ENCODE measurements around the gene PLXNC1. TPM values are rescaled to one million over a fixed set of nuclear protein-coding genes. Genes with fewer than 3 reads are reported as not detected.

The PLXNC1 gene
- total and polyA plus RNA-seq, 2 donors (not counting 1 experiment from before 2014, with no cell fraction given), result 9.7 to 33.6 TPM

GRCh38 chr12:94260017-94260416 is 111.6 kb downstream of the PLXNC1 start:
- Histone ChIP-seq H3K27ac (ENCODE audit: low read length in 2 of 2) (no peak overlapping the region), H3K9me3 (ENCODE audit: control extremely low read depth in 1 of 3, control insufficient read depth in 2 of 3, insufficient read depth in 1 of 3, low read length in 2 of 3) (no peaks in the 10 kb centered on the region), H3K4me1 (ENCODE audit: control insufficient read depth in 2 of 2, insufficient read depth in 2 of 2, low read length in 2 of 2) (peaks cover 32 to 35% of the 10 kb centered on the region in 2 donors), H3K27me3 (replicated peaks in 1 of 4; ENCODE audit: control extremely low read depth in 1 of 4, control insufficient read depth in 3 of 4, insufficient read depth in 4 of 4, low read length in 3 of 4) (no peaks in the 10 kb centered on the region), H4K20me1 (ENCODE audit: control insufficient read depth, insufficient read depth, low read length, poor library complexity, severe bottlenecking) (no peaks in the 10 kb centered on the region), H3K4me2 (replicated peaks; ENCODE audit: low read depth, low read length, poor library complexity, severe bottlenecking) (no peak overlapping the region), H3K4me3 (ENCODE audit: control extremely low read depth in 1 of 5, extremely low read depth in 1 of 5, insufficient read depth in 1 of 5, low read depth in 2 of 5, low read length in 4 of 5) (no peak overlapping the region), H3K36me3 (replicated peaks in 1 of 2; ENCODE audit: control extremely low read depth in 1 of 2, control insufficient read depth in 1 of 2, extremely low read depth in 1 of 2, insufficient read depth in 2 of 2, low read length in 1 of 2) (peaks cover 12 to 38% of the 10 kb centered on the region in 2 experiments), H3K79me2 (ENCODE audit: control insufficient read depth, insufficient read depth, low read length) (no peaks in the 10 kb centered on the region), H2AFZ (ENCODE audit: insufficient read depth, low read depth, low read length, poor library complexity, severe bottlenecking) (no peak overlapping the region), H3K9ac (ENCODE audit: low read length) (no peak overlapping the region)
- DNase-seq (no peak), ATAC-seq (ENCODE audit: low read depth) (no peak)
- H3K9me3 Mint-ChIP-seq (ENCODE audit: insufficient read depth), result no peaks in the 10 kb centered on the region
- no peak for TF ChIP-seq EZH2 (IDR thresholded peaks at IDR 0.05; ENCODE audit: borderline replicate concordance, insufficient read depth, low read depth, low read length, poor library complexity, severe bottlenecking)
- TF ChIP-seq CTCF (IDR thresholded peaks at IDR 0.05), result no peak
- no peaks in the 10 kb centered on the region for H3K27me3 Mint-ChIP-seq
- WGBS (ENCODE audit: insufficient coverage), result no CpG with 5 or more reads among the region's 3 CpGs
- ChIA-PET CTCF (interaction anchor here (0.8 kb wide), 1 partner anchor 117 kb away, joined by 3 read pairs; no protein-coding TSS in a partner anchor), POLR2A (no interaction called here)
- H3K27ac Mint-ChIP-seq, result peak overlapping the region; percentile 53
- H3K4me3 Mint-ChIP-seq, result no peak overlapping the region
- peaks cover 45% of the 10 kb centered on the region for H3K4me1 Mint-ChIP-seq
- intact Hi-C loops (cut with micrococcal nuclease), result no loop called here

GRCh38 chr12:94260717-94261116 is 112.3 kb downstream of the PLXNC1 start:
- Mint-ChIP-seq H3K4me3 (no peak overlapping the region), H3K9me3 (ENCODE audit: insufficient read depth) (no peaks in the 10 kb centered on the region), H3K27ac (peak overlapping the region; percentile 59), H3K27me3 (no peaks in the 10 kb centered on the region), H3K4me1 (peaks cover 48% of the 10 kb centered on the region)
- 98% methylated on average over 11 of the region's 13 CpGs for WGBS (ENCODE audit: insufficient coverage)
- no peak for ATAC-seq (ENCODE audit: low read depth)
- peak overlapping the region in 1 of 2 donors; percentile 35 for H3K27ac ChIP-seq (ENCODE audit: low read length in 2 of 2)
- no peak for DNase-seq
- H3K79me2 ChIP-seq (ENCODE audit: control insufficient read depth, insufficient read depth, low read length), result no peaks in the 10 kb centered on the region
- no peak for TF ChIP-seq EZH2 (IDR thresholded peaks at IDR 0.05; ENCODE audit: borderline replicate concordance, insufficient read depth, low read depth, low read length, poor library complexity, severe bottlenecking)
- no peak for TF ChIP-seq CTCF (IDR thresholded peaks at IDR 0.05)
- H4K20me1 ChIP-seq (ENCODE audit: control insufficient read depth, insufficient read depth, low read length, poor library complexity, severe bottlenecking), result no peaks in the 10 kb centered on the region
- H3K9me3 ChIP-seq (ENCODE audit: control extremely low read depth in 1 of 3, control insufficient read depth in 2 of 3, insufficient read depth in 1 of 3, low read length in 2 of 3), result no peaks in the 10 kb centered on the region
- H3K27me3 ChIP-seq (replicated peaks in 1 of 4; ENCODE audit: control extremely low read depth in 1 of 4, control insufficient read depth in 3 of 4, insufficient read depth in 4 of 4, low read length in 3 of 4), result no peaks in the 10 kb centered on the region
- peaks cover 32 to 35% of the 10 kb centered on the region in 2 donors for H3K4me1 ChIP-seq (ENCODE audit: control insufficient read depth in 2 of 2, insufficient read depth in 2 of 2, low read length in 2 of 2)
- ChIA-PET CTCF (no interaction called here), POLR2A (interaction anchor here (0.5 kb wide), 1 partner anchor 10 kb away, joined by 3 read pairs; no protein-coding TSS in a partner anchor)
- H3K9ac ChIP-seq (ENCODE audit: low read length), result no peak overlapping the region
- no peak overlapping the region for H3K4me3 ChIP-seq (ENCODE audit: control extremely low read depth in 1 of 5, extremely low read depth in 1 of 5, insufficient read depth in 1 of 5, low read depth in 2 of 5, low read length in 4 of 5)
- H3K4me2 ChIP-seq (replicated peaks; ENCODE audit: low read depth, low read length, poor library complexity, severe bottlenecking), result no peak overlapping the region
- intact Hi-C loops (cut with micrococcal nuclease), result no loop called here
- H3K36me3 ChIP-seq (replicated peaks in 1 of 2; ENCODE audit: control extremely low read depth in 1 of 2, control insufficient read depth in 1 of 2, extremely low read depth in 1 of 2, insufficient read depth in 2 of 2, low read length in 1 of 2), result peaks cover 7 to 37% of the 10 kb centered on the region in 2 experiments
- H2AFZ ChIP-seq (ENCODE audit: insufficient read depth, low read depth, low read length, poor library complexity, severe bottlenecking), result no peak overlapping the region

All from B cell (primary cell).